Measurements from ENCODE around the gene PLAA.
"Not testable (repeated sequence)": the region's sequence is repeated elsewhere in the genome, so short reads cannot be mapped to it uniquely, and the experiment has no call there.

PLAA gene

GRCh38 chr9:26928902-26929495 is 18.0 kb downstream of the PLAA start:
- no peak for DNase-seq

GRCh38 chr9:26925609-26926008 is 21.4 kb downstream of the PLAA start:
- no peak for DNase-seq

- DNase-seq = no peak
Observed at GRCh38 chr9:26919698-26920097, 27.3 kb downstream of the PLAA start.

GRCh38 chr9:26913138-26913668 is 33.8 kb downstream of the PLAA start:
- DNase-seq = no peak

- DNase-seq = no peak
Observed at GRCh38 chr9:26904671-26905070, 42.4 kb downstream of the PLAA start.

- DNase-seq = no peak
Observed at GRCh38 chr9:26904070-26904469, 43.0 kb downstream of the PLAA start.

GRCh38 chr9:26893030-26893676 is 53.9 kb downstream of the PLAA start:
- DNase-seq = no peak

GRCh38 chr9:26892251-26893029 is 54.6 kb downstream of the PLAA start, which contains the start of gene CAAP1:
TSS of gene CAAP1 (minus strand) at chr9:26892802. CDS start at chr9:26892715, 87 bp downstream.
- DNase-seq = peak; percentile 94

GRCh38 chr9:26891726-26892125 is 55.3 kb downstream of the PLAA start:
- DNase-seq = no peak

GRCh38 chr9:26888271-26888670 is 58.8 kb downstream of the PLAA start:
- no peak for DNase-seq

- DNase-seq = no peak
Observed at GRCh38 chr9:26882154-26882553, 64.9 kb downstream of the PLAA start.

GRCh38 chr9:26880262-26880661 is 66.8 kb downstream of the PLAA start:
- no peak for DNase-seq

- not testable (repeated sequence) for DNase-seq
Observed at GRCh38 chr9:26875155-26875554, 71.9 kb downstream of the PLAA start.

- DNase-seq = no peak
Observed at GRCh38 chr9:26870292-26870691, 76.8 kb downstream of the PLAA start.

- no peak for DNase-seq
Observed at GRCh38 chr9:26863074-26863473, 84.0 kb downstream of the PLAA start.

- no peak for DNase-seq
Observed at GRCh38 chr9:26856413-26857032, 90.5 kb downstream of the PLAA start.
